SK-N-MC (cell line): ENCODE measurements around the gene AADAC.
"Not testable (repeated sequence)": the region's sequence is repeated elsewhere in the genome, so short reads cannot be mapped to it uniquely, and the experiment has no call there.

Experiments used
- DNase-seq: peaks from one replicate; pipeline ENCODE4 v3.0.0-alpha.2; 2011; ENCODE audit warnings: low read depth, low spot score
- H3K27ac ChIP-seq: fragments of 200-600 bp; sonication (generic); 2 replicates; pipeline ENCODE4 v1.5.1; 2016; ENCODE audit warnings: mixed run types
- H3K36me3 ChIP-seq: fragments of 200-600 bp; sonication (generic); 2 replicates; pipeline ENCODE4 v1.6.1; 2017; ENCODE audit warnings: antibody characterized with exemption, low read length, mixed read lengths; ENCODE audit not compliant: insufficient read depth
- H3K4me3 ChIP-seq: fragments of 200-600 bp; sonication (generic); 2 replicates; pipeline ENCODE4 v1.5.1; 2016
- H3K9ac ChIP-seq: fragments of 200-600 bp; sonication (generic); 2 replicates; pipeline ENCODE4 v1.8.0; 2017; ENCODE audit warnings: mixed run types, mixed read lengths; ENCODE audit not compliant: insufficient read length
- H3K9me3 ChIP-seq: fragments of 200-600 bp; sonication (generic); 2 replicates; pipeline ENCODE4 v1.6.1; 2017; ENCODE audit warnings: low read depth, mild to moderate bottlenecking, antibody characterized with exemption, low read length, moderate library complexity, mixed read lengths
- EZH2 ChIP-seq: fragments of 200-600 bp; sonication (generic); IDR thresholded peaks from one replicate; pipeline ENCODE4 v1.6.1; 2017; ENCODE audit warnings: antibody characterized with exemption
- FOXP2 ChIP-seq: optimal IDR thresholded peaks from 2 replicates; pipeline ENCODE3; 2011; ENCODE audit warnings: mild to moderate bottlenecking, moderate library complexity; ENCODE audit not compliant: insufficient read depth; ENCODE audit errors: extremely low read length, control extremely low read depth
- POLR2AphosphoS5 ChIP-seq: IDR thresholded peaks from 2 replicates; pipeline ENCODE4 v1.6.1; 2012; ENCODE audit warnings: mild to moderate bottlenecking, low read depth, low read length, borderline replicate concordance

Gene AADAC

GRCh38 chr3:151775314-151776258, 38.3 kb upstream of the AADAC start:
- no peak for DNase-seq
- Histone ChIP-seq H3K9ac (no peak overlapping the region), H3K27ac (no peak overlapping the region; the same call in 1 of the 2 replicates), H3K36me3 (no peaks in the 10 kb centered on the region), H3K4me3 (no peak overlapping the region), H3K9me3 (no peaks in the 10 kb centered on the region)
- TF ChIP-seq EZH2 (no peak), POLR2AphosphoS5 (no peak), FOXP2 (no peak)

GRCh38 chr3:151776259-151776740, 37.6 kb upstream of the AADAC start:
- no peak overlapping the region for H3K27ac ChIP-seq
- DNase-seq = no peak
- H3K36me3 ChIP-seq = no peaks in the 10 kb centered on the region
- no peak overlapping the region for H3K4me3 ChIP-seq
- H3K9ac ChIP-seq = no peak overlapping the region
- TF ChIP-seq FOXP2 (no peak), POLR2AphosphoS5 (no peak), EZH2 (no peak)
- no peaks in the 10 kb centered on the region for H3K9me3 ChIP-seq

- no peaks in the 10 kb centered on the region for H3K36me3 ChIP-seq
- H3K9ac ChIP-seq = no peak overlapping the region
- no peak for DNase-seq
- no peak overlapping the region for H3K4me3 ChIP-seq
- no peak overlapping the region for H3K27ac ChIP-seq
- no peaks in the 10 kb centered on the region for H3K9me3 ChIP-seq
- TF ChIP-seq FOXP2 = no peak
- no peak for TF ChIP-seq EZH2
- TF ChIP-seq POLR2AphosphoS5 = no peak
Measured at GRCh38 chr3:151777880-151778279, 36.0 kb upstream of the AADAC start.

GRCh38 chr3:151787626-151788025, 26.3 kb upstream of the AADAC start:
- H3K27ac ChIP-seq = no peak overlapping the region

GRCh38 chr3:151788401-151788800, 25.5 kb upstream of the AADAC start:
- no peak for TF ChIP-seq POLR2AphosphoS5
- no peak for TF ChIP-seq EZH2
- TF ChIP-seq FOXP2 = no peak
- no peak for DNase-seq
- Histone ChIP-seq H3K27ac (no peak overlapping the region), H3K36me3 (no peaks in the 10 kb centered on the region), H3K4me3 (no peak overlapping the region), H3K9ac (no peak overlapping the region), H3K9me3 (peaks cover 9% of the 10 kb centered on the region; the same call in 1 of the 2 replicates)

More at GRCh38 chr3:151787626-151788025, 26.3 kb upstream of the AADAC start:
- TF ChIP-seq FOXP2 (no peak), POLR2AphosphoS5 (no peak), EZH2 (no peak)
- no peak for DNase-seq
- H3K9me3 ChIP-seq = peaks cover 9% of the 10 kb centered on the region; the same call in 1 of the 2 replicates
- H3K9ac ChIP-seq = no peak overlapping the region
- H3K4me3 ChIP-seq = no peak overlapping the region
- no peaks in the 10 kb centered on the region for H3K36me3 ChIP-seq

- H3K9me3 ChIP-seq = peaks cover 9% of the 10 kb centered on the region; the same call in 1 of the 2 replicates
- no peak overlapping the region for H3K9ac ChIP-seq
- peak overlapping the region; percentile 44 for H3K4me3 ChIP-seq
- TF ChIP-seq EZH2 = no peak
- no peak for DNase-seq
- peak overlapping the region; percentile 81 for H3K27ac ChIP-seq
- H3K36me3 ChIP-seq = no peaks in the 10 kb centered on the region
Measured at GRCh38 chr3:151789853-151790463, 24.0 kb upstream of the AADAC start.

GRCh38 chr3:151790763-151791162, 23.2 kb upstream of the AADAC start:
- not testable (repeated sequence) for H3K27ac ChIP-seq, H3K9me3 ChIP-seq, H3K36me3 ChIP-seq, DNase-seq, H3K4me3 ChIP-seq, H3K9ac ChIP-seq

- TF ChIP-seq FOXP2 = no peak
- no peak for TF ChIP-seq POLR2AphosphoS5
- no peak for TF ChIP-seq EZH2
Measured at GRCh38 chr3:151792411-151792810, 21.5 kb upstream of the AADAC start.

More at GRCh38 chr3:151792411-151792810, 21.5 kb upstream of the AADAC start:
- no peak overlapping the region for H3K27ac ChIP-seq
- H3K4me3 ChIP-seq = no peak overlapping the region
- H3K9me3 ChIP-seq = peaks cover 9% of the 10 kb centered on the region; the same call in 1 of the 2 replicates
- DNase-seq = no peak
- no peaks in the 10 kb centered on the region for H3K36me3 ChIP-seq
- H3K9ac ChIP-seq = no peak overlapping the region
